Measurements from ENCODE around the gene OTUD4.

The OTUD4 gene

DNA sequence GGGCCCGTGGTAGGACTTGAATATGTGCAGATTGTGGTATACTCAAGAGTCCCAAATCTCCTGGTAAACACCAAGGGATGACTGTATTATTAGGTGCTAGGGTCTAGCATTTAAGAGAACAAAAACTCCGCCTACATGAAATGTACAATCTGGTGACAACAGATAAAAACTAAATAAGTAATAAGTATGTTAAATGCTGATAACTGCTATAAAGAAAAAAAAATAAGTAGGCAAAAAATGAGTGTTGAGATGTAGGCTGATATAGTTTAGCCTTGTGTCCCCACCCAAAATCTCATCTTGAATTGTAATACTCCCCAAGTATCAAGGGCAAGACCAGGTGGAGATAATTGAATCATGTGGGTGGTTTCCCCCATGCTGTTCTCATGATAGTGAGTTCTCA is 23.4 kb downstream of the OTUD4 start:
- Histone ChIP-seq H3K4me3 (replicated peaks; ENCODE audit: insufficient read depth, low read length) (no peak overlapping the region), H3K27ac (replicated peaks) (no peak overlapping the region), H3K27me3 (ENCODE audit: insufficient read depth, poor library complexity, severe bottlenecking) (no peaks in the 10 kb centered on the region)
- TF ChIP-seq, protein P1, sequence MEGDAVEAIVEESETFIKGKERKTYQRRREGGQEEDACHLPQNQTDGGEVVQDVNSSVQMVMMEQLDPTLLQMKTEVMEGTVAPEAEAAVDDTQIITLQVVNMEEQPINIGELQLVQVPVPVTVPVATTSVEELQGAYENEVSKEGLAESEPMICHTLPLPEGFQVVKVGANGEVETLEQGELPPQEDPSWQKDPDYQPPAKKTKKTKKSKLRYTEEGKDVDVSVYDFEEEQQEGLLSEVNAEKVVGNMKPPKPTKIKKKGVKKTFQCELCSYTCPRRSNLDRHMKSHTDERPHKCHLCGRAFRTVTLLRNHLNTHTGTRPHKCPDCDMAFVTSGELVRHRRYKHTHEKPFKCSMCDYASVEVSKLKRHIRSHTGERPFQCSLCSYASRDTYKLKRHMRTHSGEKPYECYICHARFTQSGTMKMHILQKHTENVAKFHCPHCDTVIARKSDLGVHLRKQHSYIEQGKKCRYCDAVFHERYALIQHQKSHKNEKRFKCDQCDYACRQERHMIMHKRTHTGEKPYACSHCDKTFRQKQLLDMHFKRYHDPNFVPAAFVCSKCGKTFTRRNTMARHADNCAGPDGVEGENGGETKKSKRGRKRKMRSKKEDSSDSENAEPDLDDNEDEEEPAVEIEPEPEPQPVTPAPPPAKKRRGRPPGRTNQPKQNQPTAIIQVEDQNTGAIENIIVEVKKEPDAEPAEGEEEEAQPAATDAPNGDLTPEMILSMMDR (IDR thresholded peaks at IDR 0.05; ENCODE audit: insufficient read depth, low read length) = no peak
- TF ChIP-seq SPI1 (IDR thresholded peaks at IDR 0.05; ENCODE audit: borderline replicate concordance, low read depth) = no peak
- TF ChIP-seq GABPA (IDR thresholded peaks at IDR 0.05; ENCODE audit: low read depth) = no peak
- no peak for TF ChIP-seq POLR2AphosphoS5 (IDR thresholded peaks at IDR 0.05; ENCODE audit: low read depth)
- TF ChIP-seq, protein P2, sequence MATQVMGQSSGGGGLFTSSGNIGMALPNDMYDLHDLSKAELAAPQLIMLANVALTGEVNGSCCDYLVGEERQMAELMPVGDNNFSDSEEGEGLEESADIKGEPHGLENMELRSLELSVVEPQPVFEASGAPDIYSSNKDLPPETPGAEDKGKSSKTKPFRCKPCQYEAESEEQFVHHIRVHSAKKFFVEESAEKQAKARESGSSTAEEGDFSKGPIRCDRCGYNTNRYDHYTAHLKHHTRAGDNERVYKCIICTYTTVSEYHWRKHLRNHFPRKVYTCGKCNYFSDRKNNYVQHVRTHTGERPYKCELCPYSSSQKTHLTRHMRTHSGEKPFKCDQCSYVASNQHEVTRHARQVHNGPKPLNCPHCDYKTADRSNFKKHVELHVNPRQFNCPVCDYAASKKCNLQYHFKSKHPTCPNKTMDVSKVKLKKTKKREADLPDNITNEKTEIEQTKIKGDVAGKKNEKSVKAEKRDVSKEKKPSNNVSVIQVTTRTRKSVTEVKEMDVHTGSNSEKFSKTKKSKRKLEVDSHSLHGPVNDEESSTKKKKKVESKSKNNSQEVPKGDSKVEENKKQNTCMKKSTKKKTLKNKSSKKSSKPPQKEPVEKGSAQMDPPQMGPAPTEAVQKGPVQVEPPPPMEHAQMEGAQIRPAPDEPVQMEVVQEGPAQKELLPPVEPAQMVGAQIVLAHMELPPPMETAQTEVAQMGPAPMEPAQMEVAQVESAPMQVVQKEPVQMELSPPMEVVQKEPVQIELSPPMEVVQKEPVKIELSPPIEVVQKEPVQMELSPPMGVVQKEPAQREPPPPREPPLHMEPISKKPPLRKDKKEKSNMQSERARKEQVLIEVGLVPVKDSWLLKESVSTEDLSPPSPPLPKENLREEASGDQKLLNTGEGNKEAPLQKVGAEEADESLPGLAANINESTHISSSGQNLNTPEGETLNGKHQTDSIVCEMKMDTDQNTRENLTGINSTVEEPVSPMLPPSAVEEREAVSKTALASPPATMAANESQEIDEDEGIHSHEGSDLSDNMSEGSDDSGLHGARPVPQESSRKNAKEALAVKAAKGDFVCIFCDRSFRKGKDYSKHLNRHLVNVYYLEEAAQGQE (IDR thresholded peaks at IDR 0.05; ENCODE audit: insufficient replicate concordance, low read depth) = no peak
- DNase-seq (ENCODE audit: low read depth in 1 of 2, low spot score in 1 of 2) = no peak

DNA sequence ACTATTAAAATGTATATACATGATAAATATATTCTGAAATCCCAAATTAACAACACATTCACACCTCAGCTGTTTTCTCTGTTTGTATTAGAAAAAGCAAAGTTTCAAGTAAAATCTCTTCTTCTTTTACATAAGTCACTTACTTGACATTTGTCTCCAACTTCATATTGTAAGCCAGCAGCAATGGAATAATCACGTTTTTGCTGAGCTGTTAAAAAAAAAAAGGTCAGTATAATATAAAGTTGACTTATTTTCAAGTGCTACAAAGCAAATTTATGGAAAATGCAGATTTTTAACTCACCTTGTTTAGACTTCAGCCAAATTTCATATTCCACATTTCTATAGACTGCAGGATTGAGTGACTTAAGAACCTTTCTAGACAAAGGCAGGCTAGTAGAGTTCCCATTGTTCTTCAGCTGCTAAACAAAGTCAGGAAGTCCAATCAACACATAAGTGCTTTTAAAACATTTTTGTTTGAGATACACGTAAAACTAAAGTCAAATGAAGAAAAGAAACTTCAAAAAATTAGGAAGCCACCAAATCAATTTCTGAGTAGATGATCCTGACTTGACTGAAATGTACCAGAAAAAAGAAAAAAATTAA is 25.0 kb downstream of the OTUD4 start:
- no peaks in the 10 kb centered on the region for H3K27me3 ChIP-seq (ENCODE audit: insufficient read depth, poor library complexity, severe bottlenecking)
- TF ChIP-seq, protein P2 (IDR thresholded peaks at IDR 0.05; ENCODE audit: insufficient replicate concordance, low read depth) = no peak
- TF ChIP-seq SPI1 (IDR thresholded peaks at IDR 0.05; ENCODE audit: borderline replicate concordance, low read depth) (no peak), POLR2AphosphoS5 (IDR thresholded peaks at IDR 0.05; ENCODE audit: low read depth) (no peak), GABPA (IDR thresholded peaks at IDR 0.05; ENCODE audit: low read depth) (no peak)
- TF ChIP-seq, protein P1 (IDR thresholded peaks at IDR 0.05; ENCODE audit: insufficient read depth, low read length) = no peak
- DNase-seq (ENCODE audit: low read depth in 1 of 2, low spot score in 1 of 2) = no peak
- H3K27ac ChIP-seq (replicated peaks) = no peak overlapping the region
- no peak overlapping the region for H3K4me3 ChIP-seq (replicated peaks; ENCODE audit: insufficient read depth, low read length)

DNA sequence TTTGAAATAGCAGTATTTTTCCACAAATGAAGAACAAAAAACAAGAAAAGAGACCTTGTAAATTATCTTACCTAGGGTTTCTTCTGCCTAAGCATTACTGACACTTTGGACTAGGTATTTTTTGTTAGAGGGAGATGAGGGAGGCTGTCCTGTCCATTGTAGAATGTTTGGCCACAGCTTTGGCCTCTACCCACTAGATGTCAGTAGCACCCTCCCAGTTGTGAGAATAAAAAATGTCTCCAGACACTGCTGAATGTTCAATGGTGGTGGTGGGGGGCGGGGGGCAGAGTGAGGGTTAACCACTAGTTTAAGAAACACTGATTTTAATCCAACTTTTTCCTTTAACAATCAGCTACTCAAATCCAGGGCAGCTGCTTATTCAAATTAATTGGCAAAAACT is 25.8 kb downstream of the OTUD4 start:
- Histone ChIP-seq H3K27me3 (ENCODE audit: insufficient read depth, poor library complexity, severe bottlenecking) (no peaks in the 10 kb centered on the region), H3K27ac (replicated peaks) (no peak overlapping the region), H3K4me3 (replicated peaks; ENCODE audit: insufficient read depth, low read length) (no peak overlapping the region)
- no peak for DNase-seq (ENCODE audit: low read depth in 1 of 2, low spot score in 1 of 2)
- TF ChIP-seq POLR2AphosphoS5 (IDR thresholded peaks at IDR 0.05; ENCODE audit: low read depth) = no peak
- TF ChIP-seq, protein P1 (IDR thresholded peaks at IDR 0.05; ENCODE audit: insufficient read depth, low read length) = no peak
- TF ChIP-seq, protein P2 (IDR thresholded peaks at IDR 0.05; ENCODE audit: insufficient replicate concordance, low read depth) = no peak
- TF ChIP-seq GABPA (IDR thresholded peaks at IDR 0.05; ENCODE audit: low read depth) = no peak
- TF ChIP-seq SPI1 (IDR thresholded peaks at IDR 0.05; ENCODE audit: borderline replicate concordance, low read depth) = no peak

Data from HL-60 (cell line).